Thoracic aorta (tissue), 2 donors: ENCODE measurements around the gene CTNNA3. TPM values are rescaled to one million over a fixed set of nuclear protein-coding genes. Genes with fewer than 3 reads are reported as not detected.
"Not testable (repeated sequence)": the region's sequence is repeated elsewhere in the genome, so short reads cannot be mapped to it uniquely, and the experiment has no call there.

Experiments used
- ATAC-seq: fragments of 150-250 bp; one replicate; pipeline ENCODE4 v1.8.0; 2017; ENCODE audit warnings: low read depth; ENCODE audit not compliant: insufficient number of reproducible peaks, low FRiP score
- DNase-seq: peaks from one replicate; pipeline ENCODE4 v3.0.0-alpha.2; 2020; ENCODE audit warnings: low spot score
- H3K27ac ChIP-seq, 2 donors: fragments of 200-600 bp; sonication (generic); 1 replicate in 1 of 2; 2 replicates in 1 of 2; pipeline ENCODE4 v1.5.1; 2016; ENCODE audit warnings: mild to moderate bottlenecking in 2 of 2, moderate library complexity in 2 of 2
- H3K27me3 ChIP-seq: fragments of 200-600 bp; sonication (generic); replicated peaks from 2 replicates; pipeline ENCODE4 v1.6.0; 2016; ENCODE audit warnings: mild to moderate bottlenecking; ENCODE audit not compliant: insufficient read depth
- H3K36me3 ChIP-seq: fragments of 200-600 bp; sonication (generic); one replicate; pipeline ENCODE4 v1.5.1; 2016
- H3K4me1 ChIP-seq, 2 donors: fragments of 200-600 bp; sonication (generic); 1 replicate in 1 of 2; 2 replicates in 1 of 2; pipeline versions ENCODE4 v1.5.1 to v1.6.0; 2016; ENCODE audit warnings: low read depth in 2 of 2, mild to moderate bottlenecking in 1 of 2; ENCODE audit not compliant: control insufficient read depth in 1 of 2
- H3K4me3 ChIP-seq: fragments of 200-600 bp; sonication (generic); 2 replicates; pipeline ENCODE4 v1.5.1; 2016; ENCODE audit warnings: mild to moderate bottlenecking
- H3K9me3 ChIP-seq: fragments of 200-600 bp; sonication (generic); 2 replicates; pipeline ENCODE4 v1.5.1; 2016
- total RNA-seq, 2 donors: library from RNA; depleted of rRNA; stranded (reverse); fragments of >200 nt; gene quantifications; one replicate each; pipeline versions ENCODE4 v1.1.0 to v1.2.3, GENCODE V29; 2016
- TF ChIP-seq, protein P1 (sequence below): fragments of 200-600 bp; sonication (generic); IDR thresholded peaks from one replicate; pipeline ENCODE4 v1.5.1; 2019; ENCODE audit warnings: antibody characterized with exemption

Gene CTNNA3
- total RNA-seq, 2 donors from 2014 or later: 0.95 to 1.2 TPM

DNA sequence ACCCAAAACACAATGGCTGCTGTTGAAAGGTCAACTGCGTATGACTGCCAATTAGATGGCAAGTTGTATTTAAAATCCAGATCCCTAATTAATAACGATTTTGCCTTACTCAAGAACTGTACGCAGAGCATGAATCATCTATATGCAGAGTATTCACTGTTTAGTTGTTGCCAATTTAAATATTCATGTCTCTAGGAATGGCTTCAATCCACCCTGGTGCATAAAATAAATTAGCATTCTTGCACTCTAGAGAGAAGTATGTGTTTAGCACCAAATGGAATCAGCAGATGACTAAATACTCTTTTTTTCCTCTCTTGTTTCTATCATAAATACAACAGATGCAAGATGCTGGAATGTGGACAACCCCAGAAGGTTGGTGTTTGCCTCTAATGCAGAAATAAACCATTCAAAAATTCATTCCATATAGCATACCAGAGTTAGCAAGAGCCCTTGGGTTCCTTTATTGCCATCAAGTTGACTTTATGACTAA, 449.9 kb downstream of the CTNNA3 start:
- TF ChIP-seq, protein P1, sequence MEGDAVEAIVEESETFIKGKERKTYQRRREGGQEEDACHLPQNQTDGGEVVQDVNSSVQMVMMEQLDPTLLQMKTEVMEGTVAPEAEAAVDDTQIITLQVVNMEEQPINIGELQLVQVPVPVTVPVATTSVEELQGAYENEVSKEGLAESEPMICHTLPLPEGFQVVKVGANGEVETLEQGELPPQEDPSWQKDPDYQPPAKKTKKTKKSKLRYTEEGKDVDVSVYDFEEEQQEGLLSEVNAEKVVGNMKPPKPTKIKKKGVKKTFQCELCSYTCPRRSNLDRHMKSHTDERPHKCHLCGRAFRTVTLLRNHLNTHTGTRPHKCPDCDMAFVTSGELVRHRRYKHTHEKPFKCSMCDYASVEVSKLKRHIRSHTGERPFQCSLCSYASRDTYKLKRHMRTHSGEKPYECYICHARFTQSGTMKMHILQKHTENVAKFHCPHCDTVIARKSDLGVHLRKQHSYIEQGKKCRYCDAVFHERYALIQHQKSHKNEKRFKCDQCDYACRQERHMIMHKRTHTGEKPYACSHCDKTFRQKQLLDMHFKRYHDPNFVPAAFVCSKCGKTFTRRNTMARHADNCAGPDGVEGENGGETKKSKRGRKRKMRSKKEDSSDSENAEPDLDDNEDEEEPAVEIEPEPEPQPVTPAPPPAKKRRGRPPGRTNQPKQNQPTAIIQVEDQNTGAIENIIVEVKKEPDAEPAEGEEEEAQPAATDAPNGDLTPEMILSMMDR: no peak
- H3K4me3 ChIP-seq: no peak overlapping the region
- no peaks in the 10 kb centered on the region for H3K27me3 ChIP-seq
- DNase-seq (no peak), ATAC-seq (no peak)
- H3K36me3 ChIP-seq: no peaks in the 10 kb centered on the region
- H3K9me3 ChIP-seq: no peaks in the 10 kb centered on the region
- no peaks in the 10 kb centered on the region for H3K4me1 ChIP-seq
- no peak overlapping the region for H3K27ac ChIP-seq

DNA sequence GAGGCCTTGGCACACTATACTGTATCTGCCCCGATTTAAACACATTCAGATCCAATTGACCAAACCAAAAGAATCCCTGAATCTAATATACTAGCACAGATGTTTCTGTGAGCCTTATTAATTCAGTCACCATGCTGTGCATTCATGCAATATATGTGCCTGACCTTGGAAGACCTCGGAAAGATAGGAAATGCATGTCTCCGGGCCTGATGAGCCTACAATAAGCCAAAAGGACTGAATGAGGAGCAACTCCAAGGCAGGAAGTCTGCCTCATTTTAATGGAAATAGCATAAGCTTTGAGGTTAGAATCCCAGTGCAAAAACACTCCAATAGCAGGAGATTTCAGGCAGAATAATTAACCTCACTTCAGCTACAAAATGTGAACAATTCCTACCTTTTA, 453.5 kb downstream of the CTNNA3 start:
- DNase-seq (no peak), ATAC-seq (no peak)
- Histone ChIP-seq H3K4me3 (no peak overlapping the region), H3K27me3 (no peaks in the 10 kb centered on the region), H3K4me1 (no peaks in the 10 kb centered on the region), H3K27ac (no peak overlapping the region), H3K36me3 (no peaks in the 10 kb centered on the region), H3K9me3 (no peaks in the 10 kb centered on the region)
- TF ChIP-seq, protein P1: no peak

DNA sequence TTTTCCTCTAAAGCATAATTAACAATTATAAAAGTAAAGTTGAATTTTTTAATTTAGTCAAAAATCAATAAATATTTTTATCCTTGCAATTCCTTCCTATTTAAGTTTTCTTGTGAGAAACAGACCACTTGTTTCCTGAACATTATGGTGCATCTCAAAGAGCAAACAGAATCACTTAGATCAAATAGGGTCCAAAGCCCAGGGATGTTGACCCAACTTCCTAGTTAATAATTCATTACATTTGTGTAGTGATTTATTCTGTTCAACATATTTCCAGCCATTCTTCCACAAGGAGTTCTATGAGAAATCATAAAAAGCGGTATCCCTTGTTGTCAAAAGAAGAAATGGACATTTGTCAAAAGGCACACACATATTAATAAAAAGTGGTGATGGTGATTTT, 454.5 kb downstream of the CTNNA3 start:
- TF ChIP-seq, protein P1: no peak
- ATAC-seq: no peak
- H3K4me3 ChIP-seq: no peak overlapping the region
- no peaks in the 10 kb centered on the region for H3K36me3 ChIP-seq
- H3K4me1 ChIP-seq: no peaks in the 10 kb centered on the region
- DNase-seq: no peak
- H3K27me3 ChIP-seq: no peaks in the 10 kb centered on the region
- no peaks in the 10 kb centered on the region for H3K9me3 ChIP-seq
- no peak overlapping the region for H3K27ac ChIP-seq

DNA sequence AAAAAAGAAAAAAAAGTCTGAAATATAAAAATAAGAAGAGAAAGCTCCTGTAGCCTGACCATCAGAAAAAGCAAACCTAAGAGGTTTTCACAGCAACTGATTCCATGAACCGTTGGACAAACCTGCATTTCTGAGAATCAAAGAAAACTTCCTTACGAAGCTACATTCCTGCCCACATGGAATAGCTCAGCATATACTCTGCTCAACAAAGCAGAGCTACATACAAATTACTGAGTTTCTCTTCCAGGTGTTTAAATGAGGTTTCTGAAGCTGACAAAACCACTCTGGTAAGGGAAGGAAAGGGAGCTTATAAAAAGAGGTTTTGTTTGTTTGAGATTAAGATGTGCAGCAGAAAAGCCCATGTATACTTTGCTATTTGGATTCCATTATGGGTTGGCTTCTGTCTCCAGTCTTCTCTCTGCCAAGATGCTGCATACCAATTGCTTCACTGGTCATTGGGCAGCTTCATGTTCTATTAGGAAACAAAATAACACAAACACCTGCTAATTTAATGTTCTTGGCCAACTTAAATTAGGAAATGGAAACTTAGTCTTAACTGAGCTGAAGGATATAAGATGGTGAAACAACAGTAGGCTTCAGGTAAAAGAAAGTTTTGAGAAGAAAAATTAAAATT, 456.0 kb downstream of the CTNNA3 start:
- ATAC-seq: no peak
- H3K4me1 ChIP-seq: no peaks in the 10 kb centered on the region
- H3K27me3 ChIP-seq: no peaks in the 10 kb centered on the region
- no peak overlapping the region for H3K27ac ChIP-seq
- H3K9me3 ChIP-seq: no peaks in the 10 kb centered on the region
- H3K36me3 ChIP-seq: no peaks in the 10 kb centered on the region
- DNase-seq: no peak
- TF ChIP-seq, protein P1: no peak
- H3K4me3 ChIP-seq: no peak overlapping the region

DNA sequence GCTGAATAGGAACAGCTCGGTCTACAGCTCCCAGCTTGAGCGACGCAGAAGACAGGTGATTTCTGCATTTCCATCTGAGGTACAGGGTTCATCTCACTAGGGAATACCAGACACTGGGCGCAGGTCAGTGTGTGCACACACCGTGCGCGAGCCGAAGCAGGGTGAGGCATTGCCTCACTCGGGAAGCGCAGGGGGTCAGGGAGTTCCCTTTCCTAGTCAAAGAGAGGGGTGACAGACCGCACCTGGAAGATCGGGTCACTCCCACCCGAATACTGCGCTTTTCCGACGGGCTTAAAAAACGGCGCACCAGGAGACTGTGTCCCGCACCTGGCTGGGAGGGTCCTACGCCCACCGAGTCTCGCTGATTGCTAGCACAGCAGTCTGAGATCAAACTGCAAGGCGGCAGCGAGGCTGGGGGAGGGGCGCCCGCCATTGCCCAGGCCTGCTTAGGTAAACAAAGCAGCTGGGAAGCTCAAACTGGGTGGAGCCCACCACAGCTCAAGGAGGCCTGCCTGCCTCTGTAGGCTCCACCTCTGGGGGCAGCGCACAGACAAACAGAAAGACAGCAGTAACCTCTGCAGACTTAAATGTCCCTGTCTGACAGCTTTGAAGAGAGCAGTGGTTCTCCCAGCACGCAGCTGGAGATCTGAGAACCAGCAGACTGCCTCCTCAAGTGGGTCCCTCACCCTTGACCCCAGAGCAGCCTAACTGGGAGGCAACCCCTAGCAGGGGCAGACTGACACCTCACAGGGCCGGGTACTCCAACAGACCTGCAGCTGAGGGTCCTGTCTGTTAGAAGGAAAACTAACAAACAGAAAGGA, 465.1 kb downstream of the CTNNA3 start:
- H3K4me1 ChIP-seq, H3K9me3 ChIP-seq, H3K27ac ChIP-seq, H3K36me3 ChIP-seq, H3K27me3 ChIP-seq, H3K4me3 ChIP-seq, ATAC-seq, DNase-seq: not testable (repeated sequence)
